Thoracic aorta (tissue), 2 donors: Measurements from ENCODE around the gene ST8SIA3. TPM values are rescaled to one million over a fixed set of nuclear protein-coding genes. Genes with fewer than 3 reads are reported as not detected.

Experiments
- ATAC-seq: fragments of 150-250 bp; one replicate; pipeline ENCODE4 v1.8.0; 2017; ENCODE audit warnings: low read depth; ENCODE audit not compliant: insufficient number of reproducible peaks, low FRiP score
- DNase-seq: peaks from one replicate; pipeline ENCODE4 v3.0.0-alpha.2; 2020; ENCODE audit warnings: low spot score
- H3K27ac ChIP-seq, 2 donors: fragments of 200-600 bp; sonication (generic); 1 replicate in 1 of 2; 2 replicates in 1 of 2; pipeline ENCODE4 v1.5.1; 2016; ENCODE audit warnings: mild to moderate bottlenecking in 2 of 2, moderate library complexity in 2 of 2
- H3K27me3 ChIP-seq: fragments of 200-600 bp; sonication (generic); replicated peaks from 2 replicates; pipeline ENCODE4 v1.6.0; 2016; ENCODE audit warnings: mild to moderate bottlenecking; ENCODE audit not compliant: insufficient read depth
- H3K36me3 ChIP-seq: fragments of 200-600 bp; sonication (generic); one replicate; pipeline ENCODE4 v1.5.1; 2016
- H3K4me1 ChIP-seq, 2 donors: fragments of 200-600 bp; sonication (generic); 1 replicate in 1 of 2; 2 replicates in 1 of 2; pipeline versions ENCODE4 v1.5.1 to v1.6.0; 2016; ENCODE audit warnings: low read depth in 2 of 2, mild to moderate bottlenecking in 1 of 2; ENCODE audit not compliant: control insufficient read depth in 1 of 2
- H3K4me3 ChIP-seq: fragments of 200-600 bp; sonication (generic); 2 replicates; pipeline ENCODE4 v1.5.1; 2016; ENCODE audit warnings: mild to moderate bottlenecking
- H3K9me3 ChIP-seq: fragments of 200-600 bp; sonication (generic); 2 replicates; pipeline ENCODE4 v1.5.1; 2016
- total RNA-seq, 2 donors: library from RNA; depleted of rRNA; stranded (reverse); fragments of >200 nt; gene quantifications; one replicate each; pipeline versions ENCODE4 v1.1.0 to v1.2.3, GENCODE V29; 2016
- TF ChIP-seq, protein P1 (sequence below): fragments of 200-600 bp; sonication (generic); IDR thresholded peaks from one replicate; pipeline ENCODE4 v1.5.1; 2019; ENCODE audit warnings: antibody characterized with exemption

The ST8SIA3 gene
- total RNA-seq, 2 donors from 2014 or later, result not detected

DNA sequence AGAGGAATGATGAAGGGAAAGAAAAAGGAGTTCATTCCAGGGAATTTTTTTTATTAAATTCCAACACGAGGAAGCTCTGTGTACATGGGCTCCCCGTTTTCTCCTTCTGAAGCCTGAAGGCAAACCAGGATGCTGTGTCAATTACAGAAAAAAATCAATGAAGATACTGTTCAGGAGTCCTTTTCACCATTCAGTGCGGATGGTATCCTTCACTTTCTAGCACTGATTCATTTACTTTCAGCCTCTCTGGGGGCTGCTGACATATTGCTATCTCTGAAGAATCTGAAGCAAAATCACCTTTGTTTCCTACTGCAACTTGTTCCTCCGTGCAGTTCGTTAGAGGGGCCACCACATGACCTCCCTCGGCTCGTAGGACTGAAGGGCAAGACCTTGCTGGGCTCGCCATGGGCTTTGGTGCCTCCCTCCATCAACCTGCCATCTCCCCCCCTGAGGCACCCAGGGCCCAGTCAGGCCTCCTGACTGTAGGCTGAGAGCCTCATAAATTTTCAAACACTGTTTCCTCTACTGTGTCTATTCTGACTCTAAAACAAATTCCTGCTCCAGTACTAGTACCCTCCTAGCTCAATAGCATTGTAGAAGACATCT, 25.5 kb upstream of the ST8SIA3 start:
- Histone ChIP-seq H3K9me3 (no peaks in the 10 kb centered on the region), H3K27me3 (no peaks in the 10 kb centered on the region), H3K36me3 (no peaks in the 10 kb centered on the region), H3K4me3 (no peak overlapping the region), H3K4me1 (no peaks in the 10 kb centered on the region), H3K27ac (no peak overlapping the region)
- TF ChIP-seq, protein P1, sequence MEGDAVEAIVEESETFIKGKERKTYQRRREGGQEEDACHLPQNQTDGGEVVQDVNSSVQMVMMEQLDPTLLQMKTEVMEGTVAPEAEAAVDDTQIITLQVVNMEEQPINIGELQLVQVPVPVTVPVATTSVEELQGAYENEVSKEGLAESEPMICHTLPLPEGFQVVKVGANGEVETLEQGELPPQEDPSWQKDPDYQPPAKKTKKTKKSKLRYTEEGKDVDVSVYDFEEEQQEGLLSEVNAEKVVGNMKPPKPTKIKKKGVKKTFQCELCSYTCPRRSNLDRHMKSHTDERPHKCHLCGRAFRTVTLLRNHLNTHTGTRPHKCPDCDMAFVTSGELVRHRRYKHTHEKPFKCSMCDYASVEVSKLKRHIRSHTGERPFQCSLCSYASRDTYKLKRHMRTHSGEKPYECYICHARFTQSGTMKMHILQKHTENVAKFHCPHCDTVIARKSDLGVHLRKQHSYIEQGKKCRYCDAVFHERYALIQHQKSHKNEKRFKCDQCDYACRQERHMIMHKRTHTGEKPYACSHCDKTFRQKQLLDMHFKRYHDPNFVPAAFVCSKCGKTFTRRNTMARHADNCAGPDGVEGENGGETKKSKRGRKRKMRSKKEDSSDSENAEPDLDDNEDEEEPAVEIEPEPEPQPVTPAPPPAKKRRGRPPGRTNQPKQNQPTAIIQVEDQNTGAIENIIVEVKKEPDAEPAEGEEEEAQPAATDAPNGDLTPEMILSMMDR, result no peak
- DNase-seq (no peak), ATAC-seq (no peak)

GRCh38 chr18:57328665-57329064, 23.7 kb upstream of the ST8SIA3 start:
- Histone ChIP-seq H3K27me3 (no peaks in the 10 kb centered on the region), H3K27ac (no peak overlapping the region), H3K36me3 (no peaks in the 10 kb centered on the region), H3K4me1 (no peaks in the 10 kb centered on the region), H3K4me3 (no peak overlapping the region), H3K9me3 (no peaks in the 10 kb centered on the region)
- no peak for DNase-seq
- no peak for ATAC-seq
- TF ChIP-seq, protein P1, result no peak

DNA sequence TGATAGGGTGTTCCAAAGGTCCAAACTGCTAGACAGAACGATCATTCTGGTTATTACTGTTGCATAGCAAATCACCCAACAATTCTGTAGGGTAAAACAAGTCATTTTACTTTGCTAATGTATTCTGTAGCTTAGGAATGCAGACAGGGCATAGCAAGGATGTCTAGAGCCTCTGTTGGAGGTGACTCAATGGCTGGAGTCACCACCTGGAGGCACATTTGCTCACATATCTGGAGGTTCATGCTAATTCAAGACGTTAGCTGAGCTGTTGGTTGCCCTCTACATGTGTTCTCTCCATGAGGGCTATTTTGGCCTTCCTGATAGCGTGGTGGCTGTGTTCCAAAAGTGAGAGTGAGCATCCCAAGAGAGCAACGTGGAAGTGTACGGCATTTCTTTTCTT, 22.5 kb upstream of the ST8SIA3 start:
- Histone ChIP-seq H3K27me3 (no peaks in the 10 kb centered on the region), H3K4me3 (no peak overlapping the region), H3K4me1 (no peaks in the 10 kb centered on the region), H3K27ac (no peak overlapping the region), H3K9me3 (no peaks in the 10 kb centered on the region), H3K36me3 (no peaks in the 10 kb centered on the region)
- no peak for DNase-seq
- ATAC-seq, result no peak
- TF ChIP-seq, protein P1, result no peak

DNA sequence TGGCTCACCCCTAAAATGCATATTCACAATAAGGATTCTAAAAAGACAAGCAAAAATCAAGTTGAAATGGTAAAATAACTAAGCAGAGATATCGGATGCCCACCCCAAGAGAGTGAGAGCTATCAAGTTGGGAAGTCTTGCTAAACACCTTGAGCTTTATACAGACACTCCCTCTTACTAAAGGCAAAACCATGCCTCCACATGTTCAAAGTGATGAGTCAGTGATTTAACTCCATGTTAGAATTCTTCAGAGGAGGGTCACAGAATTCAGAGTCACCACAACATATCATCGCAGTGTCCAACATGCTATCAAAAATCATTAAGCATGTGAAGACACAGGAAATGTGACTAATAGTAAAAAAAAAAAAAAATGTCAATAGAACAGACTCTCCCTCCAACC, 20.6 kb upstream of the ST8SIA3 start:
- DNase-seq, result no peak
- Histone ChIP-seq H3K9me3 (no peaks in the 10 kb centered on the region), H3K4me1 (no peaks in the 10 kb centered on the region), H3K4me3 (no peak overlapping the region), H3K27me3 (no peaks in the 10 kb centered on the region), H3K27ac (no peak overlapping the region), H3K36me3 (no peaks in the 10 kb centered on the region)
- TF ChIP-seq, protein P1, result no peak
- ATAC-seq, result no peak

DNA sequence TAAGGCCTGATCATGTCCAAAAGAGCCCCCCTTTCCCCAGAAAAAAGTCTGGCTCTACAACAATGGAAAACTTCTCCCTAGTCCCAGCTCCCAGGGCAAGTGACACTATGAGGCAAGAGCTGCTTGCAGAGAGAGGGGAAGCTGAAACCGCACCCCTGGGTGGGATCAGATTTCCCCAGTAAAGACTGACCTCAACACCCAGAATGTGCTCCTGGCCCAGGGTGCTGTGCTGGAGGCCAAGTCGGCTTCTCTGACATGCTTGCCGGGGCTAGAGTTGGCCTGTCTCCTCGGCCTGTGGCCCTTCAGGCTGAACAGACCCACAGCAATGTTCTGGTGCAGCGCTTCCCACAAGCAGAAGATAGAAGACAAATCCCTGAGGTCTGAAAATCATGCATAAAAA, 18.4 kb upstream of the ST8SIA3 start:
- TF ChIP-seq, protein P1, result no peak
- ATAC-seq (no peak), DNase-seq (no peak)
- Histone ChIP-seq H3K27me3 (no peaks in the 10 kb centered on the region), H3K27ac (no peak overlapping the region), H3K9me3 (no peaks in the 10 kb centered on the region), H3K36me3 (no peaks in the 10 kb centered on the region), H3K4me1 (no peaks in the 10 kb centered on the region), H3K4me3 (no peak overlapping the region)
